Muscle of leg (tissue), 11 donors: ENCODE results near the gene CD81. TPM values are rescaled to one million over a fixed set of nuclear protein-coding genes. Genes with fewer than 3 reads are reported as not detected.

ENCODE experiments used
- DNase-seq: peaks from one replicate; pipeline ENCODE4 v3.0.0; 2013
- H3K27ac ChIP-seq: one replicate; pipeline ENCODE4 v1.5.1; 2013; ENCODE audit warnings: mild to moderate bottlenecking, low read length, control low read depth
- H3K27me3 ChIP-seq: one replicate; pipeline ENCODE4 v1.6.1; 2013; ENCODE audit warnings: low read length; ENCODE audit not compliant: control insufficient read depth, insufficient read depth
- H3K36me3 ChIP-seq: one replicate; pipeline ENCODE4 v1.6.1; 2013; ENCODE audit warnings: low read length; ENCODE audit not compliant: control insufficient read depth, insufficient read depth
- H3K4me1 ChIP-seq: one replicate; pipeline ENCODE4 v1.6.1; 2013; ENCODE audit warnings: low read length; ENCODE audit not compliant: control insufficient read depth, insufficient read depth
- H3K4me3 ChIP-seq: one replicate; pipeline ENCODE4 v1.5.1; 2013; ENCODE audit warnings: low read length, control low read depth
- H3K9me3 ChIP-seq: replicated peaks from 2 replicates; pipeline ENCODE4 v1.6.1; 2013; ENCODE audit warnings: low read depth, low read length; ENCODE audit not compliant: control insufficient read depth
- WGBS: methylation state at CpG from one replicate; pipeline ENCODE4 v1.1.5; 2013; ENCODE audit warnings: missing lambda C conversion rate; ENCODE audit not compliant: insufficient coverage; 5-methylcytosine and 5-hydroxymethylcytosine counted together
- polyA plus RNA-seq, 8 donors: library from polyadenylated mRNA; unstranded; fragments of 120-200 nt; gene quantifications; one replicate each; pipeline versions ENCODE4 v1.2.1 to v1.2.3, GENCODE V29; 2013; ENCODE audit warnings: inconsistent platforms in 1 of 8, low replicate concordance in 1 of 8; ENCODE audit not compliant: insufficient read length in 8 of 8, insufficient read depth in 1 of 8
- total RNA-seq: library from RNA; stranded (reverse); fragments of 120-200 nt; gene quantifications from one replicate; pipeline ENCODE4 v1.2.4, GENCODE V29; 2013

The CD81 gene
- total and polyA plus RNA-seq, 9 donors = 187 to 495 (median 426) TPM

- H3K27me3 ChIP-seq = peaks cover 41% of the 10 kb centered on the region
- WGBS = 60% methylated on average over 3 of the region's 4 CpGs
These were observed 64.1 kb downstream of the CD81 start for GRCh38 chr11:2441171-2441570.

DNA sequence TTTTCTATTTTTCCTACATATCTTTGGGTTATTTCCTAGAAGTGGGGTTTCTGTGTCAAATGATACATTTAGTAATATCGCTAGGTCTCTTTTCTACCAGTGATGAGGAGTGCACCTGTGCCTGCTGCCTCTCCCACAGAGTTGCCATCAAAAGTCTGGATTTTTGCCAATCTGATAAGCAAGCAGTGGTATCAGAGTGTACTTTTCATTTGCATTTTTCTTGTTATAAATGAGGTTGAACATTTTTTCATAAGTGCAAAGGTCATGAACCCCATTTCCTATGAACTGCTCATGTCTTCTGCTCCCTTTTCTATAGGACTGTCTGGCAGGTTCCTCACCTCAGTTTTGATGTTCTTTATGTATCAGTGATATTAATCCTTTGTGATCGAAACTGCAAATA, 65.5 kb downstream of the CD81 start:
- H3K27ac ChIP-seq = no peak overlapping the region
- DNase-seq = no peak
- H3K9me3 ChIP-seq = no peaks in the 10 kb centered on the region
- no peaks in the 10 kb centered on the region for H3K36me3 ChIP-seq
- no CpG with 5 or more reads among the region's 2 CpGs for WGBS
- no peak overlapping the region for H3K4me3 ChIP-seq
- peaks cover 12% of the 10 kb centered on the region for H3K4me1 ChIP-seq
- peaks cover 42% of the 10 kb centered on the region for H3K27me3 ChIP-seq

More at GRCh38 chr11:2441171-2441570, 64.1 kb downstream of the CD81 start:
- Histone ChIP-seq H3K9me3 (no peaks in the 10 kb centered on the region), H3K4me3 (no peak overlapping the region), H3K36me3 (no peaks in the 10 kb centered on the region), H3K27ac (no peak overlapping the region), H3K4me1 (peaks cover 8% of the 10 kb centered on the region)
- DNase-seq = no peak

DNA sequence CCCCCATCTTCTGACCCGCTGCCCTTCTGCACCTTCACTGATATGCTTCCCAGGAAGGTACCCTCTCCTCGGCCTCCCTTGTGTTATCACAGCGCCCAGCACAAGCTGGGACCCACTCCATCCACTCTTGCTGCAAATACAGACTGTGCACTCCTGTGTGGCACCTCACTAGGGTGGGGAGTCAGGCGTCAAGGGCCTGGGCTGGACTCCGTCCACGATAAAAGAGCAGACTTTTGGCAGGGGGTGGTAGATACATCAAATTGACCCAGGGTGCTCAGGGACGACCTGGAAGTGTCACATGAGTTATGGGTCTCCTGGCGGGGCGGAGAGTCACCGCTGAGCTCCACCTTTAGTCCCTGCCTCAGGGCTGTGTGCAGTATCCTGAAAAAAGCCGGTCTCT, 66.3 kb downstream of the CD81 start:
- no peaks in the 10 kb centered on the region for H3K36me3 ChIP-seq
- H3K27me3 ChIP-seq = peaks cover 43% of the 10 kb centered on the region
- H3K4me1 ChIP-seq = peaks cover 21% of the 10 kb centered on the region
- H3K27ac ChIP-seq = no peak overlapping the region
- DNase-seq = no peak
- WGBS = 57% methylated on average over 11 of the region's 11 CpGs
- H3K9me3 ChIP-seq = no peaks in the 10 kb centered on the region
- H3K4me3 ChIP-seq = no peak overlapping the region

DNA sequence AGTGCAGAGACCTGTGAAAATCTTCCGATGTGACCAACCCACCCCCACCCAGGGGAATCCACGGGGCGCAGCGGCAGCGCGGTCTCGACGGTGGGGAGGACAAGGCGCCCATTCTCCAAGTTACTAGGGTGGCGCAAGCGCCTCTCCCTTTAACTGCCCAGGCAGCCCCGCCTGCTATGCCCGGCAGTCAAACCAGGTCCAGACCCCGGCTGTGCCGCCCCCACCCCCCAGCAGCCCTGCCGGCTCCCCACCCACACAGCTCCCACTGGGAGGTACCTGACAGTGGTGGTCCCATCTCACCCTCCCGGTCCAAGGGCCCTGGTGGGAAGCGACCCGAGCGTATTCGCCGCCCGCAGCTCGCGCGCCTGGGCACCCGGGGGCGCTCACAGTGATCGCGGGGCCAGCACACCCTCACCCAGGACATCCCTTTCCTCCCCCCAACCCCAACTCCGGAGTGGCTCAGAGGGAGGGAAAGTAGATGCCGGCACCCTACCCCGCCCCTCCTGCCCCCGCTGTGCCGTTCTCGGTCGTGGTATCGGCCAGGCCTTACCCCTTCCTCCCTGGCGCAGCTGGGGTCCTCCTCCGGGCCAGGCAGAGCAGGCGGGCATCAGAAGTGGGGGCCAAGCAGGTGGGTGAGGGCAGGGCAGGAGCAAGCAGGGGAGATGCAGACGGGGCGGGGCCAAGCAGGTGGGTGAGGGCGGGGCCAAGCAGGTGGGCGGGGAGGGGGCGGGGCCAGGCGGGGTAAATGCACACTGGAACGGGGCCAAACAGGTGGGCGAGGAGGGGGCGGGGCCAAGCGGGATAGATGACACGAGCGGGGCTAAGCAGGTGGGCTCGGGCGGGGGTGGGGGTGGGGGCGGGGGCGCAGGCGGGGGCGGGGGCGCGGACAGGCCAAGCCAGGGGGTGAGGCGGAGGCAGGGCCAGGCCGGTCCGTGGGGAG, 67.0 kb downstream of the CD81 start, which contains the start of gene TRPM5:
TSS of gene TRPM5 (minus strand) at position 634 of the 940 bp plus-strand sequence. CDS start 21,478 bp downstream, outside the sequence.
- Histone ChIP-seq H3K36me3 (no peaks in the 10 kb centered on the region), H3K27ac (no peak within 1 kb of the TSS), H3K4me1 (peaks cover 27% of the 10 kb centered on the region), H3K27me3 (peaks cover 47% of the 10 kb centered on the region), H3K9me3 (no peaks in the 10 kb centered on the region), H3K4me3 (peak within 1 kb of the TSS; percentile 16)
- no peak for DNase-seq
- WGBS = 15% methylated on average over 26 of the region's 64 CpGs

DNA sequence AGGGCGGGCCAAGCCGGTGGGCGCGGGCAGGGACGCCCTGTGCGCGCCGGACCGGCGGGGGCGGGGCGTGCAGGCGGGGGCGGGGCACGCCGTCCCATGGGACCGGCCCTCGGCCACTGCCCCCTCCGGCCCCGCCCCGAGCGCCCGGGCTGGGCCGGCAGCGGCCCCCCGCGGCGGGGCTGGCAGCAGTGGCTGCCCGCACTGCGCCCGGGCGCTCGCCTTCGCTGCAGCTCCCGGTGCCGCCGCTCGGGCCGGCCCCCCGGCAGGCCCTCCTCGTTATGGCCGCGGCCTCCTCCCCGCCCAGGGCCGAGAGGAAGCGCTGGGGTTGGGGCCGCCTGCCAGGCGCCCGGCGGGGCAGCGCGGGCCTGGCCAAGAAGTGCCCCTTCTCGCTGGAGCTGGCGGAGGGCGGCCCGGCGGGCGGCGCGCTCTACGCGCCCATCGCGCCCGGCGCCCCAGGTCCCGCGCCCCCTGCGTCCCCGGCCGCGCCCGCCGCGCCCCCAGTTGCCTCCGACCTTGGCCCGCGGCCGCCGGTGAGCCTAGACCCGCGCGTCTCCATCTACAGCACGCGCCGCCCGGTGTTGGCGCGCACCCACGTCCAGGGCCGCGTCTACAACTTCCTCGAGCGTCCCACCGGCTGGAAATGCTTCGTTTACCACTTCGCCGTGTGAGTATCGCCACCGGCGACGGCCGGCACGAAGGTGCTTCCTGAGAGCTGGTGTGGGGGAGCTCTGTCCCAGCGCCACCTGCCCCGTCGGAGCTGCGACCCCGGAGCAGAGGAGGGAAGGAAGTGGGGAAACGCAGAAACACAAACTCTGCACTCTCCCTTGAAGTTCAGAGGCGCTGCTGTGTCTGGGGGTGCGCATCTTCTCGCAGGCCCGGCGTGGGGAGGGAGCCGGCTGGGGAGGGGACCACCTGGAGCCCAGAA, 68.0 kb downstream of the CD81 start, which contains the start of gene KCNQ1:
TSS of gene KCNQ1 (plus strand) at position 188 of the 925 bp plus-strand sequence. CDS start at position 279, 91 bp downstream.
- peak; percentile 39 for DNase-seq
- H3K4me1 ChIP-seq = peaks cover 29% of the 10 kb centered on the region
- H3K4me3 ChIP-seq = peak within 1 kb of the TSS; percentile 16
- peaks cover 47% of the 10 kb centered on the region for H3K27me3 ChIP-seq
- H3K27ac ChIP-seq = no peak within 1 kb of the TSS
- H3K36me3 ChIP-seq = no peaks in the 10 kb centered on the region
- WGBS = 2% methylated on average over 115 of the region's 116 CpGs
- no peaks in the 10 kb centered on the region for H3K9me3 ChIP-seq

- 46% methylated on average over 17 of the region's 23 CpGs for WGBS
- Histone ChIP-seq H3K4me3 (peak overlapping the region; percentile 16), H3K4me1 (peaks cover 29% of the 10 kb centered on the region), H3K36me3 (no peaks in the 10 kb centered on the region), H3K9me3 (no peaks in the 10 kb centered on the region), H3K27ac (no peak overlapping the region), H3K27me3 (peaks cover 45% of the 10 kb centered on the region)
- no peak for DNase-seq
These were observed 68.8 kb downstream of the CD81 start for GRCh38 chr11:2445746-2446551.

GRCh38 chr11:2446590-2447252, 69.6 kb downstream of the CD81 start:
- Histone ChIP-seq H3K4me1 (peaks cover 34% of the 10 kb centered on the region), H3K27me3 (peaks cover 46% of the 10 kb centered on the region), H3K27ac (no peak overlapping the region), H3K36me3 (no peaks in the 10 kb centered on the region), H3K4me3 (no peak overlapping the region), H3K9me3 (no peaks in the 10 kb centered on the region)
- DNase-seq = no peak
- WGBS = 66% methylated on average over 10 of the region's 15 CpGs
